H1 (cell line): Measurements from ENCODE around the gene TOR4A. TPM values are rescaled to one million over a fixed set of nuclear protein-coding genes. Genes with fewer than 3 reads are reported as not detected.

Experiments
- CTCF ChIA-PET: fragments of 300-600 bp; sonication (Branson Sonifier 250); formaldehyde crosslinking; loops from one replicate; lab custom pipeline; 2021; ENCODE audit not compliant: partially characterized antibody; lab: Charles Lee
- POLR2A ChIA-PET: fragments of 300-600 bp; sonication (Branson Sonifier 250); formaldehyde crosslinking; loops from one replicate; lab custom pipeline; 2021; ENCODE audit warnings: inconsistent platforms; ENCODE audit not compliant: partially characterized antibody; lab: Charles Lee
- DNase-seq, 2 experiments: peaks; one replicate each; pipeline versions ENCODE4 v3.0.0 to v3.0.0-alpha.2; 2010 to 2022; ENCODE audit warnings: low spot score in 2 of 2, low read depth in 1 of 2, mixed read lengths in 1 of 2
- FAIRE-seq: peaks from 2 replicates; lab custom pipeline; 2011; peaks lifted over from hg19 to GRCh38; lab: Jason Lieb, UNC
- H2AFZ ChIP-seq: 2 replicates; pipeline ENCODE4 v1.8.1; 2012; ENCODE audit warnings: low read length, inconsistent platforms
- H2AK5ac ChIP-seq: 2 replicates; pipeline ENCODE4 v1.6.1; 2013; ENCODE audit warnings: low read depth, low read length
- H2BK120ac ChIP-seq: replicated peaks from 2 replicates; pipeline ENCODE3; 2013; ENCODE audit warnings: low read depth, low read length, inconsistent platforms
- H2BK12ac ChIP-seq: 2 replicates; pipeline ENCODE4 v1.6.1; 2013; ENCODE audit warnings: low read depth, low read length
- H2BK15ac ChIP-seq: 2 replicates; pipeline ENCODE4 v1.6.1; 2013; ENCODE audit warnings: low read length
- H2BK20ac ChIP-seq: 2 replicates; pipeline ENCODE4 v1.6.1; 2013; ENCODE audit warnings: low read length
- H2BK5ac ChIP-seq: 2 replicates; pipeline ENCODE4 v1.6.1; 2013; ENCODE audit warnings: low read depth, low read length
- H3K14ac ChIP-seq: 2 replicates; pipeline ENCODE4 v1.6.1; 2013; ENCODE audit warnings: inconsistent platforms; ENCODE audit not compliant: insufficient read length
- H3K18ac ChIP-seq: 2 replicates; pipeline ENCODE4 v1.6.1; 2013; ENCODE audit warnings: low read length; ENCODE audit errors: extremely low read depth
- H3K23ac ChIP-seq: 2 replicates; pipeline ENCODE4 v1.6.1; 2013; ENCODE audit warnings: inconsistent platforms; ENCODE audit not compliant: insufficient read length
- H3K23me2 ChIP-seq: 2 replicates; pipeline ENCODE4 v1.6.1; 2013; ENCODE audit warnings: low read depth, low read length
- H3K27ac ChIP-seq: 2 replicates; pipeline ENCODE4 v1.6.1; 2011; ENCODE audit warnings: low read depth, low read length, inconsistent platforms
- H3K27me3 ChIP-seq, 4 experiments: replicated peaks in 1 of 4; 1 replicate in 1 of 4; 2 replicates in 3 of 4; pipeline versions ENCODE4 v1.6.1 to v1.8.1; 2011 to 2013; ENCODE audit warnings: low read length in 3 of 4, mild to moderate bottlenecking in 3 of 4, inconsistent platforms in 2 of 4, mixed read lengths in 2 of 4, moderate library complexity in 1 of 4; ENCODE audit not compliant: control insufficient read depth in 3 of 4, insufficient read depth in 3 of 4; ENCODE audit errors: extremely low read depth in 1 of 4
- H3K36me3 ChIP-seq, 4 experiments: 2 replicates each; pipeline versions ENCODE4 v1.6.1 to v1.8.1; 2011 to 2013; ENCODE audit warnings: mild to moderate bottlenecking in 4 of 4, low read length in 3 of 4, moderate library complexity in 2 of 4, control low read depth in 1 of 4, inconsistent platforms in 1 of 4; ENCODE audit not compliant: insufficient read depth in 4 of 4, control insufficient read depth in 2 of 4
- H3K4ac ChIP-seq: replicated peaks from 2 replicates; pipeline ENCODE3; 2013; ENCODE audit warnings: low read length, low read depth, mixed read lengths, inconsistent platforms; ENCODE audit not compliant: insufficient read length
- H3K4me1 ChIP-seq, 4 experiments: replicated peaks in 1 of 4; 1 replicate in 1 of 4; 2 replicates in 3 of 4; pipeline versions ENCODE4 v1.6.1 to v1.8.1; 2011 to 2013; ENCODE audit warnings: low read length in 3 of 4, inconsistent platforms in 2 of 4, mixed read lengths in 1 of 4; ENCODE audit not compliant: insufficient read depth in 4 of 4, control insufficient read depth in 3 of 4
- H3K4me2 ChIP-seq, 2 experiments: 2 replicates each; pipeline versions ENCODE4 v1.6.1 to v1.8.1; 2011 to 2013; ENCODE audit warnings: low read depth in 2 of 2, low read length in 2 of 2, control low read depth in 1 of 2, inconsistent platforms in 1 of 2, mild to moderate bottlenecking in 1 of 2; ENCODE audit not compliant: insufficient read depth in 1 of 2
- H3K4me3 ChIP-seq, 4 experiments: fragments of 200-600, 300-600 bp in 1 of 4; sonication (generic), shearing (Covaris generic), sonication (Bioruptor Twin) in 1 of 4; 2 replicates each; pipeline versions ENCODE4 v1.5.1 to v1.8.1; 2011 to 2016; ENCODE audit warnings: low read length in 4 of 4, low read depth in 3 of 4, control low read depth in 2 of 4, inconsistent platforms in 2 of 4, mild to moderate bottlenecking in 2 of 4, mixed read lengths in 1 of 4, moderate library complexity in 1 of 4; ENCODE audit not compliant: insufficient read depth in 2 of 4; ENCODE audit errors: extremely low read depth in 1 of 4
- H3K56ac ChIP-seq: replicated peaks from 2 replicates; pipeline ENCODE3; 2013; ENCODE audit warnings: low read depth, mild to moderate bottlenecking, mixed read lengths, low read length, inconsistent platforms; ENCODE audit not compliant: insufficient read length
- H3K79me1 ChIP-seq: 2 replicates; pipeline ENCODE4 v1.6.1; 2013; ENCODE audit warnings: low read depth, low read length, control low read depth
- H3K79me2 ChIP-seq, 2 experiments: 2 replicates each; pipeline versions ENCODE4 v1.6.1 to v1.8.1; 2012 to 2013; ENCODE audit warnings: low read length in 2 of 2, mild to moderate bottlenecking in 2 of 2, inconsistent platforms in 1 of 2; ENCODE audit not compliant: insufficient read depth in 2 of 2, control insufficient read depth in 1 of 2
- H3K9ac ChIP-seq, 4 experiments: replicated peaks in 1 of 4; 1 replicate in 1 of 4; 2 replicates in 3 of 4; pipeline versions ENCODE4 v1.6.1 to v1.8.1; 2011 to 2013; ENCODE audit warnings: low read depth in 3 of 4, low read length in 3 of 4, control low read depth in 2 of 4, mild to moderate bottlenecking in 2 of 4, moderate library complexity in 2 of 4, inconsistent platforms in 1 of 4; ENCODE audit errors: extremely low read depth in 1 of 4
- H3K9me3 ChIP-seq, 2 experiments: 2 replicates each; pipeline versions ENCODE4 v1.6.1 to v1.8.1; 2012 to 2013; ENCODE audit warnings: mild to moderate bottlenecking in 2 of 2, moderate library complexity in 2 of 2, control low read depth in 1 of 2, inconsistent platforms in 1 of 2, low read depth in 1 of 2, low read length in 1 of 2, mixed read lengths in 1 of 2; ENCODE audit not compliant: insufficient read depth in 2 of 2
- H4K20me1 ChIP-seq, 2 experiments: replicated peaks in 1 of 2; 2 replicates each; pipeline versions ENCODE3 to v1.8.1; 2011 to 2013; ENCODE audit warnings: inconsistent platforms in 2 of 2, low read length in 2 of 2, mild to moderate bottlenecking in 1 of 2; ENCODE audit not compliant: insufficient read depth in 2 of 2, control insufficient read depth in 1 of 2
- H4K5ac ChIP-seq: 2 replicates; pipeline ENCODE4 v1.6.1; 2013; ENCODE audit warnings: low read length, low read depth, mixed read lengths, inconsistent platforms; ENCODE audit not compliant: insufficient read length
- H4K8ac ChIP-seq: 2 replicates; pipeline ENCODE4 v1.8.0; 2013; ENCODE audit warnings: mild to moderate bottlenecking, moderate library complexity, low read length, inconsistent platforms; ENCODE audit not compliant: insufficient read depth; ENCODE audit errors: extremely low read depth
- H4K91ac ChIP-seq: replicated peaks from 2 replicates; pipeline ENCODE3; 2013; ENCODE audit warnings: low read length, mixed read lengths, inconsistent platforms; ENCODE audit not compliant: insufficient read length
- BACH1 ChIP-seq: IDR thresholded peaks from 2 replicates; pipeline ENCODE4 v1.6.1; 2012; ENCODE audit warnings: low read length, improper control_type of control experiment
- E2F6 ChIP-seq: IDR thresholded peaks from 2 replicates; pipeline ENCODE4 v1.6.1; 2012; ENCODE audit warnings: inconsistent platforms
- EZH2 ChIP-seq: fragments of 200-600 bp; sonication (generic); IDR thresholded peaks from 2 replicates; pipeline ENCODE4 v1.7.1; 2012; ENCODE audit warnings: low read depth, mild to moderate bottlenecking, moderate library complexity, low read length, inconsistent platforms; ENCODE audit not compliant: severe bottlenecking
- FOSL1 ChIP-seq: IDR thresholded peaks from 2 replicates; pipeline ENCODE4 v1.6.1; 2011; ENCODE audit warnings: mild to moderate bottlenecking, low read depth, low read length, moderate library complexity; ENCODE audit not compliant: insufficient read depth
- GABPA ChIP-seq: IDR thresholded peaks from 2 replicates; pipeline ENCODE4 v1.6.1; 2011; ENCODE audit warnings: mild to moderate bottlenecking, low read length, moderate library complexity, borderline replicate concordance; ENCODE audit not compliant: insufficient read depth
- HDAC6 ChIP-seq: IDR thresholded peaks from one replicate; pipeline ENCODE4 v1.7.1; 2012; ENCODE audit warnings: low read depth, mild to moderate bottlenecking, inconsistent platforms, low read length, moderate library complexity
- KDM5A ChIP-seq: fragments of 200-600 bp; IDR thresholded peaks from 2 replicates; pipeline ENCODE4 v1.7.1; 2012; ENCODE audit warnings: mild to moderate bottlenecking, low read length, inconsistent platforms, mixed read lengths
- NANOG ChIP-seq: IDR thresholded peaks from 2 replicates; pipeline ENCODE4 v1.6.1; 2011; ENCODE audit warnings: low read length, low read depth, mild to moderate bottlenecking, inconsistent platforms; ENCODE audit not compliant: insufficient read depth, poor library complexity, severe bottlenecking
- SP4 ChIP-seq: IDR thresholded peaks from 2 replicates; pipeline ENCODE4 v1.6.1; 2012; ENCODE audit warnings: low read length, inconsistent platforms
- TBP ChIP-seq: IDR thresholded peaks from 2 replicates; pipeline ENCODE4 v1.6.1; 2011; ENCODE audit warnings: low read depth, low read length, improper control_type of control experiment
- TCF12 ChIP-seq: IDR thresholded peaks from 2 replicates; pipeline ENCODE4 v1.6.1; 2011; ENCODE audit warnings: low read depth, mild to moderate bottlenecking, low read length
- WGBS, 2 experiments: shearing (Covaris generic) in 1 of 2; methylation state at CpG; one replicate each; pipeline versions ENCODE4 v1.1.6 to v1.1.7; 2013 to 2015; ENCODE audit warnings: low lambda C conversion rate in 2 of 2, mixed read lengths in 2 of 2, inconsistent platforms in 1 of 2, low coverage in 1 of 2, missing lambda C conversion rate in 1 of 2; ENCODE audit not compliant: insufficient replicate concordance in 2 of 2, insufficient coverage in 1 of 2, insufficient read length in 1 of 2; ENCODE audit errors: extremely low coverage in 1 of 2, missing lambda C conversion rate in 1 of 2; 5-methylcytosine and 5-hydroxymethylcytosine counted together
- polyA plus RNA-seq, 7 experiments: library from polyadenylated mRNA; depleted of rRNA in 3 of 7; stranded (reverse) in 5 of 7; unstranded in 2 of 7; fragments of >200 nt in 5 of 7; fragments of 200-250 nt in 2 of 7; gene quantifications; 1 replicate in 5 of 7; 2 replicates in 1 of 7; 4 replicates in 1 of 7; pipeline versions ENCODE4 v1.2.1 to v1.2.3, GENCODE V29; 2011 to 2013; ENCODE audit warnings: missing spikeins in 2 of 7, mixed read lengths in 2 of 7
- total RNA-seq: library from RNA; stranded (reverse); fragmentation: NEBNext Ultra II Directional; extraction: Animal tissue kit (Norgen Biotek cat#: 25700); gene quantifications from 2 replicates; pipeline ENCODE4 v1.2.1, GENCODE V29; 2021

Gene TOR4A
- total and polyA plus RNA-seq, 2 of the 8 experiments (the other 6 are each of a cell fraction or from before 2014, with no cell fraction given): 8.4 to 9.3 TPM

GRCh38 chr9:137312852-137313325 lies 35.4 kb downstream of the TOR4A start:
- H2AK5ac ChIP-seq: no peak overlapping the region
- H2BK20ac ChIP-seq: no peak overlapping the region
- H3K18ac ChIP-seq: no peak overlapping the region
- H3K36me3 ChIP-seq: no peaks in the 10 kb centered on the region
- H2BK5ac ChIP-seq: no peak overlapping the region
- no peak overlapping the region for H3K4me3 ChIP-seq
- ChIA-PET CTCF (interaction anchor here (0.9 to 1.5 kb wide), 4 partner anchors 8 to 245 kb away, joined by 3 to 6 read pairs (median 4); no protein-coding TSS in a partner anchor), POLR2A (interaction anchor here (1.6 to 11.9 kb wide), 2 partner anchors 12 to 36 kb away, joined by 6 to 129 read pairs; partner anchors contain the start of genes NRARP and TOR4A)
- H2BK15ac ChIP-seq: 0 out of 2 replicates have a peak overlapping the region, but pooled peaks have one; percentile 81
- FAIRE-seq: no peak
- H2BK120ac ChIP-seq: no peak overlapping the region
- H3K23ac ChIP-seq: no peak overlapping the region
- no peak overlapping the region for H4K91ac ChIP-seq
- no peak overlapping the region for H3K27ac ChIP-seq
- no peaks in the 10 kb centered on the region for H3K79me2 ChIP-seq
- H3K56ac ChIP-seq: no peak overlapping the region
- 0 out of 2 replicates have a peak overlapping the region, but pooled peaks have one; percentile 39 for H2BK12ac ChIP-seq
- no peak overlapping the region for H4K5ac ChIP-seq
- H4K20me1 ChIP-seq: no peaks in the 10 kb centered on the region
- H3K4me1 ChIP-seq: peaks cover 0 to 22% (median 15%) of the 10 kb centered on the region in 4 experiments; a peak in 6 of 7 replicates
- no peak overlapping the region for H2AFZ ChIP-seq
- no peaks in the 10 kb centered on the region for H3K79me1 ChIP-seq
- 96% methylated on average over 2 of the region's 6 CpGs; no CpG with 5 or more reads in 1 of the 2 experiments for WGBS, 2 experiments
- no peak overlapping the region for H4K8ac ChIP-seq
- peaks cover 0 to 4% (median 0%) of the 10 kb centered on the region in 4 experiments; a peak in 1 of 7 replicates for H3K27me3 ChIP-seq
- H3K9me3 ChIP-seq: no peaks in the 10 kb centered on the region
- H3K23me2 ChIP-seq: no peaks in the 10 kb centered on the region; the same call in 1 of the 2 replicates
- H3K9ac ChIP-seq: no peak overlapping the region
- no peak for DNase-seq
- H3K4ac ChIP-seq: no peak overlapping the region
- no peak overlapping the region for H3K4me2 ChIP-seq
- no peak overlapping the region for H3K14ac ChIP-seq
- TF ChIP-seq BACH1: no peak
- no peak for TF ChIP-seq TCF12
- TF ChIP-seq E2F6: no peak
- TF ChIP-seq KDM5A: no peak
- no peak for TF ChIP-seq TBP
- no peak for TF ChIP-seq FOSL1
- TF ChIP-seq SP4: no peak
- TF ChIP-seq EZH2: no peak
- TF ChIP-seq HDAC6: no peak
- no peak for TF ChIP-seq NANOG
- TF ChIP-seq GABPA: no peak
